ENCODE data around the gene CIDEB.
"Not testable (repeated sequence)": the region's sequence is repeated elsewhere in the genome, so short reads cannot be mapped to it uniquely, and the experiment has no call there.

GRCh38 chr14:24327914-24328313 is 20.1 kb upstream of the CIDEB start:
- TF ChIP-seq SNIP1 (IDR thresholded peaks at IDR 0.05; ENCODE audit: low read depth); SPI1 (IDR thresholded peaks at IDR 0.05; ENCODE audit: borderline replicate concordance, low read depth, low read length); MXI1 (IDR thresholded peaks at IDR 0.05; ENCODE audit: low read depth, low read length); NR2F6 (CRISPR knock-in tag; IDR thresholded peaks at IDR 0.05); TAF1 (IDR thresholded peaks at IDR 0.05; ENCODE audit: control insufficient read depth, extremely low read depth, insufficient read depth, low read length, severe bottlenecking); NCOA1 (IDR thresholded peaks at IDR 0.05; ENCODE audit: low read depth); CBX2 (IDR thresholded peaks at IDR 0.05; ENCODE audit: insufficient read depth, low read length, poor library complexity, severe bottlenecking); ZBTB17 (CRISPR knock-in tag; IDR thresholded peaks at IDR 0.05): not testable (repeated sequence)
- TF ChIP-seq CTCF (IDR thresholded peaks at IDR 0.05 in 2 of 3, conservative IDR thresholded peaks at IDR 0.05 in 1 of 3; ENCODE audit: insufficient read depth in 2 of 3, low read depth in 1 of 3, low read length in 3 of 3), result peak; percentile 30 to 37 (median 31); a peak in 4 of 6 replicates

All from K562 (cell line).